K562 (cell line): Measurements from ENCODE around the gene SLC5A4.

ENCODE experiments used
- CTCF ChIP-seq, 3 experiments: IDR thresholded peaks in 2 of 3; conservative IDR thresholded peaks in 1 of 3; 2 replicates each; pipeline ENCODE4 v1.5.1; 2011 to 2012; ENCODE audit warnings: low read length in 3 of 3, mild to moderate bottlenecking in 3 of 3, control low read depth in 2 of 3, improper control_type of control experiment in 1 of 3, inconsistent platforms in 1 of 3, low read depth in 1 of 3, mixed read lengths in 1 of 3, moderate library complexity in 1 of 3; ENCODE audit not compliant: insufficient read depth in 2 of 3
- GABPA ChIP-seq: fragments of 200-800 bp; sonication (Bioruptor generic); conservative IDR thresholded peaks from 2 replicates; pipeline ENCODE4 v1.6.1; 2016; ENCODE audit warnings: low read depth, missing genetic modification characterization, missing compliant biosample characterization

GRCh38 chr22:32286290-32286840, 31.2 kb upstream of the SLC5A4 start:
- TF ChIP-seq CTCF (IDR thresholded peaks at IDR 0.05 in 2 of 3, conservative IDR thresholded peaks at IDR 0.05 in 1 of 3; ENCODE audit: insufficient read depth in 2 of 3, low read depth in 1 of 3, low read length in 3 of 3) (no peak), GABPA (no peak)
